ENCODE data around the gene MBD5.

GRCh38 chr2:148553332-148553887 lies 532.5 kb downstream of the MBD5 start:
- TF ChIP-seq CTCF (IDR thresholded peaks at IDR 0.05) (no peak), POLR2A (IDR thresholded peaks at IDR 0.05) (no peak)
